DND-41 (cell line): ENCODE data around the gene QRICH1.
A peak's percentile ranks its signal among the peaks of the same experiment; 100 is the strongest.

Source experiments
- ATAC-seq: fragments of 200-7000 bp; cut with Tn5 transposase; 3 replicates; pipeline ENCODE4 v1.9.1; 2021; ENCODE audit warnings: low read depth; ENCODE audit not compliant: insufficient read depth
- DNase-seq: peaks from one replicate; pipeline ENCODE4 v3.0.0-alpha.2; 2020
- H2AFZ ChIP-seq: 2 replicates; pipeline ENCODE4 v1.6.0; 2012; ENCODE audit warnings: low read depth, low read length
- H3K27ac ChIP-seq: 2 replicates; pipeline ENCODE4 v1.5.1; 2012; ENCODE audit warnings: low read length, inconsistent platforms
- H3K27me3 ChIP-seq: fragments of 200-600 bp; sonication (generic); 2 replicates; pipeline ENCODE4 v1.6.0; 2012; ENCODE audit warnings: low read length, mild to moderate bottlenecking, inconsistent platforms; ENCODE audit not compliant: insufficient read depth, poor library complexity
- H3K36me3 ChIP-seq: 2 replicates; pipeline ENCODE4 v1.5.1; 2012; ENCODE audit warnings: low read length, inconsistent platforms; ENCODE audit not compliant: insufficient read depth
- H3K4me1 ChIP-seq: 2 replicates; pipeline ENCODE4 v1.5.1; 2012; ENCODE audit warnings: mild to moderate bottlenecking, low read length; ENCODE audit not compliant: insufficient read depth
- H3K4me2 ChIP-seq: 2 replicates; pipeline ENCODE4 v1.6.0; 2012; ENCODE audit warnings: mild to moderate bottlenecking, moderate library complexity, low read length, inconsistent platforms; ENCODE audit not compliant: insufficient read depth
- H3K4me3 ChIP-seq, 2 experiments: fragments of 200-600 bp in 1 of 2; shearing (Covaris generic) in 1 of 2; 2 replicates each; pipeline ENCODE4 v1.5.1; 2012 to 2016; ENCODE audit warnings: inconsistent platforms in 2 of 2, low read length in 2 of 2, mild to moderate bottlenecking in 2 of 2, low read depth in 1 of 2, moderate library complexity in 1 of 2
- H3K79me2 ChIP-seq: 2 replicates; pipeline ENCODE4 v1.6.0; 2012; ENCODE audit warnings: low read length, inconsistent platforms; ENCODE audit not compliant: insufficient read depth
- H3K9ac ChIP-seq: 2 replicates; pipeline ENCODE4 v1.6.0; 2012; ENCODE audit warnings: low read depth, mild to moderate bottlenecking, inconsistent platforms, low read length, moderate library complexity
- H3K9me3 ChIP-seq: 2 replicates; pipeline ENCODE4 v1.5.1; 2012; ENCODE audit warnings: low read length, moderate library complexity, mild to moderate bottlenecking, inconsistent platforms; ENCODE audit not compliant: insufficient read depth, severe bottlenecking
- H4K20me1 ChIP-seq: 2 replicates; pipeline ENCODE4 v1.6.0; 2012; ENCODE audit warnings: low read length; ENCODE audit not compliant: insufficient read depth
- CTCF ChIP-seq: IDR thresholded peaks from 2 replicates; pipeline ENCODE4 v1.5.1; 2012; ENCODE audit warnings: borderline replicate concordance, low read length, moderate library complexity, mild to moderate bottlenecking; ENCODE audit not compliant: poor library complexity, severe bottlenecking; ENCODE audit errors: extremely low read depth
- EZH2 ChIP-seq: IDR thresholded peaks from 3 replicates; pipeline ENCODE4 v1.6.1; 2012; ENCODE audit warnings: borderline replicate concordance, low read depth, mild to moderate bottlenecking, moderate library complexity, low read length, inconsistent platforms; ENCODE audit not compliant: severe bottlenecking

Gene QRICH1

GRCh38 chr3:49119036-49119435, 25.2 kb upstream of the QRICH1 start:
- peak overlapping the region; percentile 94 for H3K27ac ChIP-seq
- peak overlapping the region; percentile 97 for H3K4me2 ChIP-seq
- H3K9me3 ChIP-seq: no peaks in the 10 kb centered on the region
- peak overlapping the region in 1 of 2 experiments; percentile 100; a peak in 3 of 4 replicates for H3K4me3 ChIP-seq
- H4K20me1 ChIP-seq: peaks cover 6% of the 10 kb centered on the region; the same call in 1 of the 2 replicates
- DNase-seq: no peak
- TF ChIP-seq EZH2 (no peak), CTCF (no peak)
- H3K36me3 ChIP-seq: peaks cover 65% of the 10 kb centered on the region
- H3K4me1 ChIP-seq: peaks cover 23% of the 10 kb centered on the region
- H3K9ac ChIP-seq: peak overlapping the region; percentile 99
- H3K27me3 ChIP-seq: no peaks in the 10 kb centered on the region
- peaks cover 19% of the 10 kb centered on the region for H3K79me2 ChIP-seq
- no peak for ATAC-seq
- H2AFZ ChIP-seq: no peak overlapping the region

- DNase-seq: no peak
- TF ChIP-seq CTCF (no peak), EZH2 (no peak)
- no peaks in the 10 kb centered on the region for H3K9me3 ChIP-seq
- H3K27ac ChIP-seq: no peak overlapping the region
- no peak overlapping the region for H3K4me2 ChIP-seq
- H3K4me1 ChIP-seq: no peaks in the 10 kb centered on the region
- no peak overlapping the region for H3K9ac ChIP-seq
- peaks cover 92% of the 10 kb centered on the region for H3K36me3 ChIP-seq
- H4K20me1 ChIP-seq: no peaks in the 10 kb centered on the region
- ATAC-seq: no peak
- H3K4me3 ChIP-seq: no peak overlapping the region
- no peaks in the 10 kb centered on the region for H3K79me2 ChIP-seq
- H3K27me3 ChIP-seq: no peaks in the 10 kb centered on the region
- H2AFZ ChIP-seq: no peak overlapping the region
These were observed 18.4 kb upstream of the QRICH1 start for GRCh38 chr3:49112262-49112661.

- no peak overlapping the region for H3K9ac ChIP-seq
- H3K27ac ChIP-seq: no peak overlapping the region
- H3K9me3 ChIP-seq: no peaks in the 10 kb centered on the region
- ATAC-seq: no peak
- no peak overlapping the region for H3K4me2 ChIP-seq
- no peak overlapping the region for H2AFZ ChIP-seq
- peaks cover 83% of the 10 kb centered on the region for H3K36me3 ChIP-seq
- H3K79me2 ChIP-seq: no peaks in the 10 kb centered on the region
- H4K20me1 ChIP-seq: no peaks in the 10 kb centered on the region
- no peak for DNase-seq
- no peaks in the 10 kb centered on the region for H3K27me3 ChIP-seq
- peaks cover 2% of the 10 kb centered on the region; the same call in 1 of the 2 replicates for H3K4me1 ChIP-seq
- H3K4me3 ChIP-seq: no peak overlapping the region
- TF ChIP-seq EZH2: no peak
- TF ChIP-seq CTCF: no peak
These were observed 17.5 kb upstream of the QRICH1 start for GRCh38 chr3:49111347-49111746.

GRCh38 chr3:49110780-49111179, 16.9 kb upstream of the QRICH1 start:
- ATAC-seq (no peak), DNase-seq (no peak)
- TF ChIP-seq CTCF: no peak
- TF ChIP-seq EZH2: no peak
- no peaks in the 10 kb centered on the region for H4K20me1 ChIP-seq
- peaks cover 77% of the 10 kb centered on the region for H3K36me3 ChIP-seq
- no peaks in the 10 kb centered on the region for H3K79me2 ChIP-seq
- no peak overlapping the region for H3K4me3 ChIP-seq
- H3K4me2 ChIP-seq: no peak overlapping the region
- no peak overlapping the region for H3K27ac ChIP-seq
- H2AFZ ChIP-seq: no peak overlapping the region
- peaks cover 7% of the 10 kb centered on the region for H3K4me1 ChIP-seq
- no peaks in the 10 kb centered on the region for H3K9me3 ChIP-seq
- no peaks in the 10 kb centered on the region for H3K27me3 ChIP-seq
- no peak overlapping the region for H3K9ac ChIP-seq
